ENCODE measurements around the gene ACTA2. TPM values are rescaled to one million over a fixed set of nuclear protein-coding genes. Genes with fewer than 3 reads are reported as not detected.

The ACTA2 gene
- total RNA-seq, 2 donors from 2014 or later: 57.1 to 245 TPM

- DNase-seq (no peak), ATAC-seq (no peak)
- intact Hi-C loops (cut with DNase I, micrococcal nuclease): no loop called here
Observed at GRCh38 chr10:88906921-88907320, 45.7 kb downstream of the ACTA2 start.

- ATAC-seq: peak; percentile 88
- intact Hi-C loops (cut with DNase I, micrococcal nuclease): no loop called here
- peak in 1 of 2 donors; percentile 37 for DNase-seq
Observed at GRCh38 chr10:88903715-88904114, 48.9 kb downstream of the ACTA2 start.

GRCh38 chr10:88901984-88902789, 50.4 kb downstream of the ACTA2 start:
- intact Hi-C loops (cut with DNase I, micrococcal nuclease): no loop called here
- ATAC-seq (no peak), DNase-seq (no peak)

GRCh38 chr10:88901206-88901983, 51.2 kb downstream of the ACTA2 start:
- intact Hi-C loops (cut with DNase I, micrococcal nuclease): no loop called here
- no peak for DNase-seq
- no peak for ATAC-seq

GRCh38 chr10:88899886-88900285, 52.7 kb downstream of the ACTA2 start:
- intact Hi-C loops (cut with DNase I, micrococcal nuclease): no loop called here
- no peak for ATAC-seq
- DNase-seq: no peak

GRCh38 chr10:88898727-88899126, 53.8 kb downstream of the ACTA2 start:
- no peak for ATAC-seq

GRCh38 chr10:88896994-88897853, 55.3 kb downstream of the ACTA2 start:
- ATAC-seq: peak; percentile 63

More at GRCh38 chr10:88898727-88899126, 53.8 kb downstream of the ACTA2 start:
- DNase-seq: no peak
- intact Hi-C loops (cut with DNase I, micrococcal nuclease): no loop called here

GRCh38 chr10:88896372-88896993, 56.1 kb downstream of the ACTA2 start:
- peak; percentile 88 for ATAC-seq
- intact Hi-C loops (cut with DNase I, micrococcal nuclease): no loop called here
- peak; percentile 38 to 78 for DNase-seq

More at GRCh38 chr10:88896994-88897853, 55.3 kb downstream of the ACTA2 start:
- peak in 1 of 2 donors; percentile 30 for DNase-seq
- intact Hi-C loops (cut with DNase I, micrococcal nuclease): no loop called here

- ATAC-seq: peak; percentile 22
- no peak for DNase-seq
- intact Hi-C loops (cut with DNase I, micrococcal nuclease): no loop called here
Observed at GRCh38 chr10:88895250-88895649, 57.3 kb downstream of the ACTA2 start.

GRCh38 chr10:88893611-88894010, 59.0 kb downstream of the ACTA2 start:
- intact Hi-C loops (cut with DNase I, micrococcal nuclease): no loop called here
- DNase-seq: no peak
- ATAC-seq: no peak

- DNase-seq (no peak), ATAC-seq (no peak)
- intact Hi-C loops (cut with DNase I, micrococcal nuclease): no loop called here
Observed at GRCh38 chr10:88892222-88892967, 60.2 kb downstream of the ACTA2 start.

GRCh38 chr10:88890681-88891381, 61.7 kb downstream of the ACTA2 start:
- no peak for DNase-seq
- intact Hi-C loops (cut with DNase I, micrococcal nuclease): no loop called here
- no peak for ATAC-seq

GRCh38 chr10:88889559-88890337, 62.8 kb downstream of the ACTA2 start:
- intact Hi-C loops (cut with DNase I, micrococcal nuclease): no loop called here
- ATAC-seq (no peak), DNase-seq (no peak)

- DNase-seq: no peak
- no peak for ATAC-seq
- intact Hi-C loops (cut with DNase I, micrococcal nuclease): no loop called here
Observed at GRCh38 chr10:88888810-88889445, 63.6 kb downstream of the ACTA2 start.

- DNase-seq (no peak), ATAC-seq (no peak)
- intact Hi-C loops (cut with DNase I, micrococcal nuclease): no loop called here
Observed at GRCh38 chr10:88886557-88886956, 66.0 kb downstream of the ACTA2 start.

All from left colon (tissue), 2 donors.